Retina (tissue), 1 donor: ENCODE results near the gene SLC38A10.
"Not testable (repeated sequence)": the region's sequence is repeated elsewhere in the genome, so short reads cannot be mapped to it uniquely, and the experiment has no call there.

Experiments
- DNase-seq: peaks from one replicate; pipeline ENCODE4 v3.0.0-alpha.2; 2016

SLC38A10 gene

GRCh38 chr17:81311946-81312345, 16.8 kb upstream of the SLC38A10 start:
- no peak for DNase-seq

DNA sequence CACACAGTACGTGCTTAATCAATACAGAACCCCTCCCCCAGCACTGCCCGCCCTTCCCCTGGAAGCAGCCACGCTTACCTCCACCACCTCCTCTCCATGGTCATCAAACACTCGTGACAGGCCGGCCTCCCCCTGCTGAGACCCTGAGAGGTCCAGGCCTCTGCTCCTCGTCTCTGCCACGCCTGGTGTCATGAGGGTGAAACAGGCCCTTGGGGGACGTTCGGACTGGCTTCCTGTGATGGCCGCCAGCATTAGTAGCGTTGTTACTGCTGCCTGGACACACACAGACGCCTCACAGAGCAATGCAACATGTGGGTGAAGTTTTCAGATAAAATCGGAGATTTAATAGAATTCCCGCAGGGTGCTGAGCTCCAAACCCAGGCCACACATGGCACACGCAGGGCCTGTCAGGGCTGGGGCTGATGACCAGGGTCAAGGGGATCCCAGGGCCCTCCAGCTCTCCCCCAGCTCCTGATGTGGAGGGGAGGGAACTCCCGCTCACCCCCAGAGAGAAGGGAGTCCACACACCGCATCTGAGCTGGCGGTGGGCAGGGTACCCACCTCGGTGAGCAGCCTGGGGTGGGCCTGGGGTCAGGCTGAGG, 15.9 kb upstream of the SLC38A10 start:
- no peak for DNase-seq

GRCh38 chr17:81309859-81310839, 15.0 kb upstream of the SLC38A10 start:
- DNase-seq = no peak

DNA sequence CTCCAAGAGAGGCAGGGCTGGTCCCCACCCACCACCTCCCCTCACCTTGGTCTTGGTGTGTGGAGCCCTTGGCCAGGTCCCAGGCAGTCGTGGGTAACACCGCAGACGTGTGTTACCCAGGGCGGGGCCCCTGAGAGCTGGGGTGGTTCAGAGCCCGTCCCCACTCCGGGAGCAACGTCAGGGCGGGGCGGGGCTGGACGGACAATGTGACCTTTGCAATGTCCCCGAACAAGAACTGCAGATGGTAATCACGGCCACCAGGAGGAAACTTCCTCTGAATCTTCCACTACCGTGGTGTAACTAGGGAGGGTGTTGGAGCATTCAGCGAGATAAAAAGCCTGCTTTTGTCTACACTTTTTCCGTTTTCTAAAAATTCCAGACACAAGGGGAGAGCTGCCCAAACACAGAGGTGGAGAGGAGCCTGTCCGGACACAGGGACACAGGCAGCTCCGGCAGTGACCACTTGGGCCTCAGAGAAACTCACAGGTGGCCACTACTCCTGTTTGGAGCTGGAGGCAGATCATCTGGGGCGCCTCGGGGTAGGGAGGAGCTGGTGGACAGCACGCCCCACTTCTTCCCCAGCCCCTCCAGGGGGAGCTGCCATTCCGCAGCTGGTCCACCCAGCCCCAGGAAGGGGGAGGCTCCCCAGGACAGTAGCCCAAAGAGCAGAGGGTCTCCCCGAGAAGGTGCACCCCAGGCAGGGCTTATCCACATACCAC, 14.2 kb upstream of the SLC38A10 start:
- DNase-seq = peak; percentile 72

DNA sequence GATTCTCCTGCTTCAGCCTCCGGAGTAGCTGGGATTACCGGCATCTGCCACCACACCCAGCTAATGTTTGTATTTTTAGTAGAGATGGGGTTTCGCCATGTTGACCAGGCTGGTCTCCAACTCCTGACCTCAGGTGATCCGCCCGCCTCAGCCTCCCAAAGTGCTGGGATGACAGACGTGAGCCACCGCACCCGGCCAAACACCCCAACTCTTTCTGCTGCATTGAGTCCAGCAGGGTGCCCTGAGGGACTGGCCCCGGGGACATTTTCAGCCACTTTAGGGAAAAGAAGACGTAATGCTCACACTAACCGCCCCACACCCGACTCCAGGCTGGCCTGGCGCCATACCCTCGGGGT, 13.7 kb upstream of the SLC38A10 start:
- DNase-seq = not testable (repeated sequence)

- DNase-seq = no peak
Measured at GRCh38 chr17:81307636-81308560, 12.8 kb upstream of the SLC38A10 start.

- DNase-seq = no peak
Measured at GRCh38 chr17:81306898-81307510, 11.9 kb upstream of the SLC38A10 start.

DNA sequence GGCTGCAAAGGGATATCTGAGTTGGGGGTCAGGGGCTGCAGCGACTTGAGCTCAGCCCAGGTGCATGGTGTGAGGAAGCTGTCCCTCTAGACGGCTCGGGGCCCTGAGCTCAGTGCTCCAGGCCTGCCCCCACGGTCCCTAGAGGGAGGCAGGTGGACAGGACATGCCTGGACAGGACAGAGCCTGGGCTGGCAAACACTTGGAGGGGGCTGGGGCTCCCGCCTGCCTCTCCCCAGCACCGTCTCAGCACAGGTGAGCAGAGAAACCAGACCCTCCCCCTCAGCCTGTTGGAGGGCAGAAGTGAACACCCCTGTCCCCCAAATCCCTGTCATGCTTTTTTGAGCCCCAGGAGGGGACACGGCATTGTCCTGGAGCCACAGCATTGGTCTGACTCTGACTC, 11.4 kb upstream of the SLC38A10 start:
- no peak for DNase-seq

DNA sequence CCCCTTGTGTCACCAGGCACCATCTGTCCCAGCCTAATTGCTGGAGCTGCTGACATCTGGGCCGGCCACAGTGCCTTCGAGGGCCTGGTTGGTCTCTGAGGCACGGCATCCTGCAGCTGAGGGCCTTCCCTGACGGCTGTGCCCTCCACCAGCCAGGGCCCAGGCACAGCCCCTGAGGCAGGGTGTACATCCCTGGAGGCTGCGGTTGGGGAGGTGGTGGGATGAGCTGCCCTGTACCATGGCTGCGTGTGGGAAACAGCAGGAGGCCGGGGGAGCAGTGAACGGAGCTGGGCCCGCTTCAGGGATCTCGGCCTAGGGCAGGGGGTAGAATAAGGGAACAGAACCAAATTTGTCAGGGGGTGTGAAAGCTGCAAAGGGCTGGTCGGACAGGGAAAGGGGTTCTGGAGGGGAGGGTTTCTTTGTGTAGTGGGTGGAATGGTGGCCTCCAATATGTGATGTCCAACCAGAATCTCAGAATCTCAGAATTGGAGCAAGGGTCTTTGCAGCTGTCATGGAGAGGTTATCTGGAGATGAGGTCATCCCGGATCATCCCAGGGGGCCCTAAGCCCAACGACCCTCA, 10.0 kb upstream of the SLC38A10 start:
- DNase-seq = peak; percentile 52

- no peak for DNase-seq
Measured at GRCh38 chr17:81304196-81305015, 9.3 kb upstream of the SLC38A10 start.

DNA sequence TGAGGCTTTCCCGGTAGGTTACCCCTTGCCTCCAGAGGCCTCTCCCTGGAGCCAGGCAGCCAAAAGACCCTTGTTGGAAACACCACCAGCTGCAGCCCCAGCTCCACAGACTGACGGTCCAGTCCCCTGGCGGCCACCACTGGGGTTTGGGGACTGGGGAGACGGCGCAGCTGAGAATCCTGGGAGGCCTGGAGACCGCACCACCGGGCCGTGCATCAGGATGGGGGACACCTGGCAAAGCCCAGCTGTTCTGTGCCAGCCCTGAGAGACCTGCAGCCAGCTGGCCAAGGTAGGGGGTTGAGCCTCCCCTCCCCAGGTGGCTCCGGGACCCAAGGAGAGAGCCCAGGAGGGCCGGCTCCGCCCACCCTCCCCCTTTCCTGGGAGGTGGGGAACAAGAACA, 8.3 kb upstream of the SLC38A10 start:
- DNase-seq = no peak

DNA sequence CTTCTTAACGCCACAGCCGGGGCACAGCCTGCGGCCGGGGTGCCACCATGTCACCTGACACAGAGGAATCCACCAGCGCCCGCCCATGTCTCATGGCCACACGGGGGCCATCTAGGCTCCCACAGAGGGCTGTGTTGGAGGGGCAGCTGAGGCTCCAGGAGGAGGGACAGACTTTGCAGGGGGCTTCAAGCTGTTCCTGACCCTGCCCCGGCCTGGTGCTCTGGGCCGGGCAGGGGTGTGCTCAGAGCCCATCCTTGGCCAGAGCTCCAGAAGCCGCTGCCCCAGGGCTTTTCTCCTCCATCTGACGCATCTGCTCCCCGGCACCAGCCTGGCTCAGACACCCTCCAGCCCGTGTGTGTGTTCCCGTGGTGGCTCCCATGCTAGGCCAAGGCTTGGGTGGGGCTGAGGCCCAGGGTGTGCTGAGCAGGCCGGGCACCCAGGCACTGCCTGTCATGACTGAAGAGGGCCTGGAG, 7.8 kb upstream of the SLC38A10 start:
- DNase-seq = peak; percentile 60

- DNase-seq = no peak
Measured at GRCh38 chr17:81302324-81302723, 7.2 kb upstream of the SLC38A10 start.

- no peak for DNase-seq
Measured at GRCh38 chr17:81301195-81302144, 6.4 kb upstream of the SLC38A10 start.

GRCh38 chr17:81300586-81301155, 5.6 kb upstream of the SLC38A10 start:
- DNase-seq = no peak

GRCh38 chr17:81299846-81300585, 4.9 kb upstream of the SLC38A10 start:
- no peak for DNase-seq

DNA sequence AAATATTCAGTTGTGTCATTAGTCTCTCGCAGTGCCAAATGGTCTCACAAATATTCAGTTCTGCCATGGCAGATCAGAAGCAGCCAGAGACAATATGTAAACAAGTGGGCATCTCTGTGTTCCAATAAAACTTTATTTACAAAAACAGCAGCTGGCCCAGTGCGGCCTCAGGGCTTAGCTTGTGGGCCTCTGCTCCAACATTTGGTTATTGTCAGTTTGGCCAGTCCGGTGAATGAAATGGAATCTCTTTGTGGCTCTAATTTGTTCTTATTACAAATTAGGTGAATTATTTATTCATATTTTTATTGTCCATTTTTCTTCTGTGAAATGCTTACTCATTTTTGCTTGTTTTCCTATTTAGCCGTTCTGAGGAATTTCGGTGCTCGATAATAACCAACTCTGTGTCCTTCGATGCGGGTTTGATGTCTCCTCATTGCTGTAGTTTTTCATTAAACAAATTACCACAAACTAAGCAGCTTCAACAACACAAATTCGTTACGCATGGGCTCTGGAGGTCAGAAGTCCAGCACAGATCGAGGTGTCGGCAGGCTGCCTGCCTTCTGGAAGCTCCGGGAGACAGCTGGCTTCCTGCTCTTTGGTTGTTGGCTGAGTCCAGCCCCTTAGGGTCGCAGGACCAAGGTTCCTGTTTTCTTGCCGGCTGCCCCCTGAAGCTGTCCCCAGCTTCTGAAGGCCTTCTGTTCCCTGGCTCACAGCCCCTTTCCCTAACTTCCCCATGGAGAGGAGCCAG, 4.1 kb upstream of the SLC38A10 start:
- no peak for DNase-seq
